ENCODE results near the gene IQCC. TPM values are rescaled to one million over a fixed set of nuclear protein-coding genes. Genes with fewer than 3 reads are reported as not detected.

Gene IQCC
- polyA plus RNA-seq, 3 donors = 6.6 to 11.4 (median 9.3) TPM

- DNase-seq = no peak
These were observed 49.9 kb downstream of the IQCC start for GRCh38 chr1:32255072-32256071.

GRCh38 chr1:32256473-32257226, 51.2 kb downstream of the IQCC start:
- no peak for DNase-seq

GRCh38 chr1:32257227-32257508, 51.7 kb downstream of the IQCC start:
- no peak for DNase-seq

Other genes starting within 250 kb of the IQCC start
- 100 to 1,000 TPM; 218 to 249 (median 237) TPM for gene KHDRBS1, start 191.8 kb upstream of the IQCC start, polyA plus RNA-seq (ENCODE audit: insufficient read length in 3 of 3)
- 10 to 100 TPM; 20.4 to 24.0 (median 22.5) TPM for gene TMEM39B, start 132.7 kb upstream of the IQCC start, polyA plus RNA-seq (ENCODE audit: insufficient read length in 3 of 3)
- 10 to 100 TPM; 26.4 to 38.7 (median 38.0) TPM for gene KPNA6, start 97.6 kb upstream of the IQCC start, polyA plus RNA-seq (ENCODE audit: insufficient read length in 3 of 3)
- gene TXLNA, start 26.0 kb upstream of the IQCC start, polyA plus RNA-seq (ENCODE audit: insufficient read length in 3 of 3) = 10 to 100 TPM; 48.9 to 51.0 (median 49.2) TPM
- gene CCDC28B, start 5.1 kb upstream of the IQCC start, polyA plus RNA-seq (ENCODE audit: insufficient read length in 3 of 3) = 10 to 100 TPM; 26.7 to 29.5 (median 27.1) TPM
- 1 to 10 TPM in 2 of 3 donors, under 1 TPM in 1; 0.60 to 2.2 (median 2.1) TPM for gene DCDC2B, start 3.4 kb downstream of the IQCC start, polyA plus RNA-seq (ENCODE audit: insufficient read length in 3 of 3)
- 10 to 100 TPM; 24.6 to 31.9 (median 28.2) TPM for gene TMEM234, start 16.7 kb downstream of the IQCC start, polyA plus RNA-seq (ENCODE audit: insufficient read length in 3 of 3)
- 100 to 1,000 TPM; 146 to 171 (median 152) TPM for gene EIF3I, start 16.7 kb downstream of the IQCC start, polyA plus RNA-seq (ENCODE audit: insufficient read length in 3 of 3)
- gene FAM167B, start 41.6 kb downstream of the IQCC start, polyA plus RNA-seq (ENCODE audit: insufficient read length in 3 of 3) = 10 to 100 TPM in 2 of 3 donors, 1 to 10 TPM in 1; 8.5 to 10.5 (median 10.3) TPM
- gene LCK, start 45.6 kb downstream of the IQCC start, polyA plus RNA-seq (ENCODE audit: insufficient read length in 3 of 3) = 1 to 10 TPM; 4.2 to 6.5 (median 5.0) TPM
- 100 to 1,000 TPM; 179 to 241 (median 186) TPM for gene HDAC1, start 86.4 kb downstream of the IQCC start, polyA plus RNA-seq (ENCODE audit: insufficient read length in 3 of 3)
- gene MARCKSL1, start 130.6 kb downstream of the IQCC start, polyA plus RNA-seq (ENCODE audit: insufficient read length in 3 of 3) = 100 to 1,000 TPM; 384 to 512 (median 486) TPM
- gene FAM229A, start 156.8 kb downstream of the IQCC start, polyA plus RNA-seq (ENCODE audit: insufficient read length in 3 of 3) = 10 to 100 TPM in 2 of 3 donors, 1 to 10 TPM in 1; 5.5 to 13.2 (median 11.4) TPM
- gene TSSK3, start 156.9 kb downstream of the IQCC start, polyA plus RNA-seq (ENCODE audit: insufficient read length in 3 of 3) = 1 to 10 TPM; 2.1 to 9.6 (median 8.7) TPM
- gene BSDC1, start 188.8 kb downstream of the IQCC start, polyA plus RNA-seq (ENCODE audit: insufficient read length in 3 of 3) = 10 to 100 TPM; 60.2 to 70.6 (median 67.1) TPM

All from renal pelvis (tissue), 4 donors.